Astrocyte of the spinal cord (primary cell): ENCODE results near the gene SAMD4A.

Experiments
- DNase-seq: peaks from one replicate; pipeline ENCODE4 v3.0.0; 2011; ENCODE audit warnings: low read depth, low spot score
- H3K4me3 ChIP-seq: 2 replicates; pipeline ENCODE4 v1.5.1; 2011; ENCODE audit warnings: low read depth, mild to moderate bottlenecking, low read length, moderate library complexity
- in situ Hi-C: cut with HindIII; loops from 2 replicates; pipeline ENCODE4 v1.10.0; 2017; ENCODE audit warnings: low sequenced_read_pairs
- TF ChIP-seq, protein P1 (sequence below): IDR thresholded peaks from 2 replicates; pipeline ENCODE4 v1.5.1; 2012; ENCODE audit warnings: low read depth, mild to moderate bottlenecking, low read length, inconsistent platforms

SAMD4A gene

DNA sequence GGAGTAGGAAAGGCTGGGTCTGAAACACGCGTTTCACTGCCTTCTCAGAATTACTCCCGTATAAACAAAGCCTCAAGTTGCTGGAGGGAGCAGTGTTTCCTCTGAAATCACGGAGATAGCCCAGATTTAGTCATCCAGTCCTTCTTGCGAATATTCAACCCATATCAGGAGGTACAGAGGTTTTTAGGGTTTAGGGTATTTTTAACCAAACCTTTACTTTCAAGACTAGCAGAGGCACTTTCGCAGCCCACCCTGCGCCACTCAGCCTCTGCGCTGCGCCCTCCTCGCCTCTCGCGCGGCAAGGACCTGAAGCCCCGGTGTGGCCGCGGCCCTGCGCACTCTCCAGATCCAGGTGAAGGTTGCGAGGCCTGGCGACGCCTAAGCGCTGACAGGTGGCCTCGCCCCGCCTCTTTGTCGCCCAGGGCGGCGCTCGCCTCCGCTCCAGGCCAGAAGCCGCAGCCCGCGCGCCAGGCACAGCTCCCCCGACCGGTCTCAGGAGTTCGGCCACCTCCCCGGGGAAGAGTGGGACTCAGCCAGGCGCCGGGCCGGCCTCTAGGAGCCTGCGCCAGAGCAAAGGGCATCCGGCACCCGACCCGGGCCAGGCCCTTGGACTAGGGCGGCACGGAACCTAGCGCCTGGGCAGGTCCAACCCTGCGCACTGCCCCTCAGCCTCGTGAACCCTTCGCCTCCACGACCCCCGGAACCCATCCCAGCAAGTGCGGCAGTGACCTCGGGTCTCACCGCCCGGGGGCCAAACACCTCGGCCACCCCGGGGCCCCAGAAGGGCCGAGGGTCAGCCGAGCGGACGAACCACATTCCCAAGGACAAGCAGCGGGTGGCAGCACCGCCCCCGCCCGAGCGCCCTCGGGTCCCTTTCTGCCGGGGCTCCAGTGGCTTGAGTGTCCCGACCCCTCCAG lies 1.8 kb upstream of the SAMD4A start:
- H3K4me3 ChIP-seq, result peak overlapping the region; percentile 79
- peak; percentile 77 for DNase-seq
- TF ChIP-seq, protein P1, sequence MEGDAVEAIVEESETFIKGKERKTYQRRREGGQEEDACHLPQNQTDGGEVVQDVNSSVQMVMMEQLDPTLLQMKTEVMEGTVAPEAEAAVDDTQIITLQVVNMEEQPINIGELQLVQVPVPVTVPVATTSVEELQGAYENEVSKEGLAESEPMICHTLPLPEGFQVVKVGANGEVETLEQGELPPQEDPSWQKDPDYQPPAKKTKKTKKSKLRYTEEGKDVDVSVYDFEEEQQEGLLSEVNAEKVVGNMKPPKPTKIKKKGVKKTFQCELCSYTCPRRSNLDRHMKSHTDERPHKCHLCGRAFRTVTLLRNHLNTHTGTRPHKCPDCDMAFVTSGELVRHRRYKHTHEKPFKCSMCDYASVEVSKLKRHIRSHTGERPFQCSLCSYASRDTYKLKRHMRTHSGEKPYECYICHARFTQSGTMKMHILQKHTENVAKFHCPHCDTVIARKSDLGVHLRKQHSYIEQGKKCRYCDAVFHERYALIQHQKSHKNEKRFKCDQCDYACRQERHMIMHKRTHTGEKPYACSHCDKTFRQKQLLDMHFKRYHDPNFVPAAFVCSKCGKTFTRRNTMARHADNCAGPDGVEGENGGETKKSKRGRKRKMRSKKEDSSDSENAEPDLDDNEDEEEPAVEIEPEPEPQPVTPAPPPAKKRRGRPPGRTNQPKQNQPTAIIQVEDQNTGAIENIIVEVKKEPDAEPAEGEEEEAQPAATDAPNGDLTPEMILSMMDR, result peak; percentile 15
- in situ Hi-C loops, result no loop called here

DNA sequence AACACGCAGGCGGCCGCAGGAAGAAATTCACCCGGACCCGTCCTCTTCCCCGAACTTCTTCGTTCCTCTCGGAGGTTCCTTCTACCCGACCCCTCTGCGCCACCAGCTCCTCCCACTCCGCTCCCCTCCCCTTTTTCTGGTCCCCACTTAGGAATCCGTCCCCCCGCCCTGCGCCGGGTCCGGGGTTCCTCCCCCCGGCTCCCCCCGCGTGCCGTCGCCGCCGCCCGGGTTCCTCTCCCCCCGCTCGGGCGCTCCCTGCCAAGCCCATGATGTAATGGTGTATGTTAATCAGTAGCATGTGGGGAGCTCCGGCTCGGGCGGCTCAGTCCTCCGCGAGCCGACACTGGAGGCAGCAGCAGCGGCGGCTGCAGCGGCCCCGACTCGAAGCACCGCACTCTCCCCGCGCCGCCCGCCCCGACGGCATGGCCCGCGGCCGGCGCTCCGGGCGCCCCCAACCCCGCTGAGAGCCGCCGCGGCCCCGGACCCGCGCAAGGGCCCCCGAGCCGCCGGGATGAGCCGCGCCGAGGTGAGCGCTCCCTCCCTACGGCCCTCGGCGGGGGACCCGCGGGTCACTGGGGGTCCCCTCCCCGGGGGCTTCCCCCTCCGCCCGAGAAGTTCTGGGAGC lies 1.0 kb upstream of the SAMD4A start:
- DNase-seq, result peak; percentile 94
- in situ Hi-C loops, result no loop called here
- TF ChIP-seq, protein P1, result no peak
- H3K4me3 ChIP-seq, result peak overlapping the region; percentile 79

DNA sequence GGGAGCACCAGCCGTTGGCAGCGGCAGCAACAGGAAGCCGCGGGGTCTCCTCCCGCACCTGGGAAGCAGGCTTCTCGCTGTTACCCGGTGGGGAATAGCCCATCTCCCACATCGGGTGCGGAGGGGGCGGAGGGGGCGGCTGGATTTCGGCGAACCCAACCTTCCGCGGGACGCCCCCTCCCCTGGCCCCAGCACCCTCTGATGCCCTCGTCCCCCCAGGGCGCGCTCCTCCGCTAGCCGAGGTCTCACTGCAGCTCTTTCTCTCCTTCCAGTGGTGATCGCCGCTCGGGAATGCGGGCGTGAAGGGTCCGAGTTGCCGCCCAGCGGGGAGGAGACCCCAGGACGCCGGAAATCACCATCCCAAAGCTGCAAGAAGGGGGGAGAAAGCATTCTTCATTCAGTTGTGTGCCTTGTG lies 303 bp downstream of the SAMD4A start:
- in situ Hi-C loops, result no loop called here

DNA sequence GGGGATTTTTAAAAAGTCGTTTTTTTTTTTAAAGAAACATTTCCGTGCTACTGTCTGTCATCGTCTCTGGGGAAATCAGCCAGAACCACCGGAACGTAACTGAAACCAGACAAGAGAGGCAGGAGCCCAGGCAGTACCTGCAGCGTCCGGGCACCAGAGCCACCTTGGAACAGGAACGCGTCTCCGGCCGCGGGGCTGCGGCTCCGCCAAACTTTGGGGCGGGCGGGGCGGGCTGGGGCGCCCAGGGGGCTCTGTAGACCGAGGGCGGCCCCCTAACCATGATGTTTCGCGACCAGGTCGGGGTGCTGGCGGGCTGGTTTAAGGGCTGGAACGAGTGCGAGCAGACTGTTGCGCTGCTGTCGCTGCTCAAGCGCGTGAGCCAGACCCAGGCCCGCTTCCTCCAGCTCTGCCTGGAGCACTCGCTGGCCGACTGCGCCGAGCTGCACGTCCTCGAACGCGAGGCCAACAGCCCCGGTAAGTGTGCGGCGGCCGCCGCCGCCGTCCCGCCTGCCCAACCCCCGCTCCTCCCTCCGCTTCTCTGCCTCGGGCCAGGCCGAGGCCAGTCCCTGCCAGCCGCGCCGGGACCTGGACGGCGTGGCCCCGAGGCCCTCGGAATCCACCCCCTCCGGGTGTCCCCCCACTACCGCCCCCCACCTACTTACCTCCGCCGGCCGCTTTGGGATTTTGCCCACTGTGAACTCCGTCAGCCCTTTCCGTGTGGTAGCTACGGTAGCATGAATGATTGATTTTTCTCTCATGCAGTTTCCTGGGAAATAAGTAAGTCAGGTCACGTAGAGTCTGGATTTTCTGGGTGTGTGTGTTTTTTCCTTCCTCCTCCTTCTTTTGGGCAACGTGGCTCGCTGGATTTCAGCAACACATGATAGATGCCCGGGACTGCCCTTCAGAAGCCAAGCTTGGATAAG lies 972 bp downstream of the SAMD4A start:
- in situ Hi-C loops, result no loop called here
- peak; percentile 55 for DNase-seq
- peak overlapping the region; percentile 79 for H3K4me3 ChIP-seq

More for the DNA sequence above, 303 bp downstream of the SAMD4A start:
- TF ChIP-seq, protein P1, result no peak
- no peak for DNase-seq
- peak overlapping the region; percentile 79 for H3K4me3 ChIP-seq

DNA sequence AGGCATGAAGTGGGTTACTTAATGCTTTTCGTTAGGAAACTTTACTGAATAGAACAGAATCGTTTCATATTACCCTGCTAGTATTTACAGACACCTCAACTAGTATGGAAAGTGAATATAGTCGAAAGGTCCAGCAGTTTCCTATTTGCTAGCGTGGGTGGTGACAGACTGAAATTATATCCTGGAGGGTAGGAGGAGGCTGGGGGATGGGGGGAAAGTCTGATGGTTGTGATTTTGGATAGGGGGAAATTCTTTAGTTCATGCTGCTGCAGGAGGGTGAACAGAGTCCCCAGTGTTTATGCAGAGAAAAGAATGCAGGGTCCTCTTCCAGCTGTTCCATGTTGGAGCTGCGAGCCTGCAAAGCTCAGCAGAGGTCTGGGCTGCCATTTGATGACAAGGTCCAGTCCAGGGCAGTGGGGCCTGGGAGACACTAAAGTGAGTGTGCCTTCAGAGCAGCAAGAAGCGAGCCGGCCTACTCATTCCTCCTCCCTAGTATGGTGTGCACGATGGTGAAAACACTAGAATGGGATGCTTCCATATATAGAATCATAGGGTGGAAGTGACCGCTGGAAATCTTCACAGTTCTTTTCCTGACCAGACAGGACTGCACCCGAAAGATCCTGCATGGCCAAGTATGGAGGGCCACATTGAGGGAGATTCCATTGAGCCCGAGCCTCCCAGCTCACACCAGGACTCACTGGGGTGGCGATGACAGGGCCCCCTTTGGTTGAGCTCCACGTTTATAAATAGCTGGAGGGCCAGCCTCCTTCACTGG lies 2.1 kb downstream of the SAMD4A start:
- TF ChIP-seq, protein P1, result no peak
- no peak for DNase-seq
- in situ Hi-C loops, result no loop called here
- peak overlapping the region; percentile 79 for H3K4me3 ChIP-seq

More for the DNA sequence above, 972 bp downstream of the SAMD4A start:
- TF ChIP-seq, protein P1, result no peak
